SW 1271 (cell line): ENCODE measurements around the gene SPATS2.
"Not testable (repeated sequence)": the region's sequence is repeated elsewhere in the genome, so short reads cannot be mapped to it uniquely, and the experiment has no call there.

ENCODE experiments used
- DNase-seq, 2 experiments: peaks; one replicate each; lab custom pipeline; 2025; lab: John Stamatoyannopoulos, UW

The SPATS2 gene

DNA sequence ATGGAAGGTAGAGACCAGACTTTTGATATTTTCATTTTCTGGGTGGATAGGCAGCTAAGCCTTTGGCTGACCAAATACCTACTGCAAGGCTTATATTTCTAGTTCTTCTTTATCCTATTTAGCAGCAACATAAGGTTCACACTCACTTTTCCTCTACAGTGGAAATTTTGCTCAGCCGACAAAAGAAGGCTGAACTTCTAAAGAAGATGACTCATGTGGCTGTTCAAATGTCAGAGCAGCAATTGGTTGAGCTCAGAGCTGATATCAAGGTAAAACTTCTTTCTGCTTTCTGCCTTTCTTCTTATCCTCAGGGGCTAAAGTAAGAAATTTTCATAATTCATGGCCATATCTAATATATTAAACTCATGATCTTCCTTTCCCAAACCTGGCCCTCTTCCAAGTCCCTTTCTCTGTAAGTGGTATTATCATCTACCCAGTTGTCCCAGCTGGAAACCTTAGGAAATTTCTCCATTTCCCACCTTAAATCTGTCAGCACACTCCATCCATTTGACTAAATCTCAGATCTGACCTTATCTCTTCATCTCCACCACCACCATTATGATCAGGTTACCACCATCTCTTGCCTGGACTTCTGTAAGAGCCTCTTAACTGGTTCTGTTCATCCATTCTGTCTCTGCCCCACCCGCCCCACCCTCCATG lies 151.8 kb downstream of the SPATS2 start:
- DNase-seq = peak in 1 of 2 experiments; percentile 11

DNA sequence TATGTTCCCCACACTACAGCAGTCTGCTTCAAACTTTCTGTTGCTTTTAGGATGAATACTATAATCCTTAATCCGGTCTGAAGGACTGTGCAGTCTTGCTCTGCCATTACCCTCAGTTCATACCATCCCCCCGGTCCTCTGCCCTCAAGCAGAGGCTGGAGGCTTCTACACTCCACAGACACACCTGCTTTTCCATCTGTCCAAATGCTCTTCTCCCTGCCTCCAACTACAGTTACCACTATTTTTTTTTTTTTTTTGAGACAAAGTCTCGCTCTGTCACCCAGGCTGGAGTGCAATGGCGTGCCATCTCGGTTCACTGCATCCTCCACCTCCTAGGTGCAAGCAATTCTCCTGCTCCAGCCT lies 152.3 kb downstream of the SPATS2 start:
- DNase-seq = no peak

DNA sequence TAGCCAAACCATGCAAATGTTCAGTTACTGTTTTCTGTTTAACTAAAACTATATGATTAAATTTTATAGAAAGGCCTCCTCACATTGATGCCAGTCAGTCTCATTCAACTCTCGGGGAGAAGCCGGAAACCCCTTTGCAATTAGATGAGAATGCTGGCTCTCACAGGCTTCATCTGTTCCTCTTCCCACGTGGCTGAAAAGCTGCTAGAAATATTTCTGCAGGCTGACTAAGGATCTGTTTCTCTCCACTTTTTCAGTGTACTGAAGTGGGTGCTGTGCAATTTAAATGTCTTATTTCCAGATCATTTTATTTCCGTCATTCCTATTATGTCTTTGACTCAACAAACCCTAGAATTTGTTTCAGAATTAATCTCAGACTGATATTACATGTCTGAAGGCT lies 154.1 kb downstream of the SPATS2 start:
- DNase-seq = no peak

DNA sequence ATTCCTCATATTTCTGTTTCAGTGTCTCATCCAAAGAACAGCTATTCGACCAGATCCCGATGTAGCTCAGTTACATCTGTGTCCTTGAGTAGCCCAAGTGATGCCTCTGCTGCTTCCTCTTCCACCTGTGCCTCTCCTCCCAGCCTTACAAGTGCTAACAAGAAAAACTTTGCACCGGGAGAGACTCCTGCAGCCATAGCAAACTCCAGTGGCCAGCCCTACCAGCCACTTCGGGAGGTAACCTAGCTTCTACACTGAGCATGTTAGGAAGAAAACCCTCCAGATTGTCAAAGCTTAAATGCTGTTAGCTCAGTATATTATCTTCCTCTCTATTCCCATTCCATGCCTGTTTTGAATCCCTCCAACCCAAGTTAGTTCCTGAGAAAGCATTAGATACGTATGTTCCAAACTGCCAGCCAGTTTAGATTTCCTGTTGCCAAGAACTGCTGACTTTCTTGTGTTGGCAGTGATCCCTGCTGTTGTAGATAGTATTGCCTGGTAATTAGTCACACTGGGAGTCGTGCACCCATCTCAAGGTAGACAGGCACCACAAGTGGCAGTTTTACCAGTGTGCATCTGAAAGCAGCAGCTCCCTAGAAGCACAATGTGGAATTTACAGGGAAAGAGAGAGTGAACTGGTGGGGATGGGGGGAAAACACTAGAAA lies 157.5 kb downstream of the SPATS2 start:
- no peak for DNase-seq

DNA sequence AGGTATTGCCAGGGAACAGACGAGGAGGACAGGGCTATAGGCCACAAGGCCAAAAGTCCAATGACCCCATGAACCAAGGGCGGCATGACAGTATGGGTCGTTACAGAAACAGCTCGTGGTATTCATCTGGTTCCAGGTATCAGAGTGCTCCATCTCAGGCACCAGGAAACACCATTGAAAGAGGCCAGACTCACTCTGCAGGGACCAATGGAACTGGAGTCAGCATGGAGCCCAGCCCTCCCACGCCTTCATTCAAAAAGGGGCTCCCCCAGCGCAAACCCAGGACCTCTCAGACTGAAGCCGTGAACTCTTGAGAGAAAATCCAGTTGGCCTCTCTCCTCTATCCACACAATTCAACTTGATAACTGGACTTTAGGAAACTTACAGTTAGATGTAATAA lies 158.7 kb downstream of the SPATS2 start:
- DNase-seq = no peak

DNA sequence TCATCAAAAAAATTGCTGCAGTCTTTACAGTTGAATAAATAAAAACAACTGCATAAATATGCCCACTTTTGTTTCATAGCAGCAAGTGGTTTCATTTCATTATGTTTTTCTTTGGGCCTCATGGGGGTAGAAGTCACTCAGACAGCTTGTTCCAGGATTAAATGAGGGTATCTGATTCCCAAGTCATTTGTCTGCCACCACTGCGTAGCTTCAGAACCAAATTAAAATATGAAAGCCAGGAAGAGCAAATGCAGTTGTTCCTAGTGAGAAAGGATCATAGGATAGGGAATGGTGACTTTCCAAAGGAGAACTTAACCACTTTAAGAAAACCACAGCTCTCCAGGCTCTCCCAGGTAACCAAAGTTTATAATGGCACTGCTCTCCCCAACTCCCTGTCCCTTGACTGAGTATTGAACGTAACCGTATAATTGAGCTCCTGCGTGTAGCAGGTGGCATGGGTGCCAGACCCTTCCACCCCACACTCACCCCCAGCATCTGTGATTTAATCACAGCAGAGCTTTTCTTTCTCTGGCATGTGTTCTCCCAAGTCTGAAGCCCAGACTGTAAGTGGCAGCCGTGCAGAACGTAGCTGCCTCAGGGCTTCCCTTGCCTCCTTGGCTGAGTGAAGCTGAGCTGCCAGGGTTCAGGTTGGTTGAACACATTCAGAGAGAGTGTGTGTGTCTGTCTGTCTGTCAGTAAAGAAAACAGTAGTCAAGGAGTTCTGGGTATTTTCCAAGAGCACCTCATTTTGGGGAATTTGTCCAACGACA lies 160.3 kb downstream of the SPATS2 start:
- DNase-seq = no peak

DNA sequence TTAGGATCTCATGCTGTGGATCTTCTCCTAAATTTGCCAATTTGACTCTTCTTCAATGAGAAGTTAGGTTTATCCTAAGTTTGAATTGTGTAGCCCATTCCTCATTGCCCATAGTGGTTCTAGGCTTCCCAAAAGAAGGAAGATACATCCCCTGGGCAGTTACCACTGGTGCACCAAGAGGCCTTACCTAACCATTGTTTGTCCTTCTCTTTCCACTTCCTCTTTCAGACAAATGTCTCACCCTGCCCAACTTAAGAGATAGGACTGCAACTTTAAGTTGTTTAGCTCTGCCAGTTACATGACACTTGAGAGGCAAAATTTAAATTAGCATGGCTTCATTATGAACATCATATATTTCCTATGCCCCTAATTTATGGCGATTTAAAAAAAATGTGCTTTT lies 162.2 kb downstream of the SPATS2 start:
- no peak for DNase-seq

DNA sequence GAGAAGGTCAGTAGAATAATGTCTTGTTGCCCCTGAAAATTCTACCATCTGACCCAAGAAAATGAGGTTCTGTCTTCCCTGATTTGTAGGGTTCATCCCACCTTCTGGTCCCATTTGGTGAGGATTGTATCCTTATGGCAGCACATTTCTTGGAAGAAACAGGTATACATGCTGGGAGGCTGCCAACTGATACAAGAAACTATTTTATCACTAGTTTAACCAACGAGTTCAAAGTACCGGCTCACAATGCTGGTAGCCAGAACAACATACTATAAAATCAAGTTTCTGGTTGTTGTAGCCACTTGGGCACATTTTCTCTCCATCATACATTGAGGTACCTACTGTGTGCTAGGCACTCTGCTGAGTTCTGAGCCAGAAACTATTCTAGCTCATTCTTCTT lies 164.5 kb downstream of the SPATS2 start:
- no peak for DNase-seq

DNA sequence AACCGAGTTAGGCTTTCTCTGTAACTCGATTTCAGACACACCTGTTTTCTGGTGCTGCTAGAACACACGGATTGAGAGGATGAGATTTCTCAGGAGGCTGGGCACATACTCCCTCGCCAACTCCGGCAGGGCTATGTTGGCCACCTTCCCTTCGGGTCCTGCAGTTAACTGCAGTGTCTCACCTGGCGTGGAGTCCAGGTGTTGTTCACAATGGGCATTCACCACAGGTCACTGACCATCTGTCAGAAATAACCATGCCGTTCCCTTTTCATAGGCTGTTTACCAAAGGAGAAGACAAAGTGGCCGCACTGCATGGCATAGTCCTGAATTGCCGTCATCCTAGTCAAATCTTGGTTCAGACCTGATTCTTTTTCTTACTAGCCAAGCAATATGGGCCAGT lies 166.1 kb downstream of the SPATS2 start:
- no peak for DNase-seq

DNA sequence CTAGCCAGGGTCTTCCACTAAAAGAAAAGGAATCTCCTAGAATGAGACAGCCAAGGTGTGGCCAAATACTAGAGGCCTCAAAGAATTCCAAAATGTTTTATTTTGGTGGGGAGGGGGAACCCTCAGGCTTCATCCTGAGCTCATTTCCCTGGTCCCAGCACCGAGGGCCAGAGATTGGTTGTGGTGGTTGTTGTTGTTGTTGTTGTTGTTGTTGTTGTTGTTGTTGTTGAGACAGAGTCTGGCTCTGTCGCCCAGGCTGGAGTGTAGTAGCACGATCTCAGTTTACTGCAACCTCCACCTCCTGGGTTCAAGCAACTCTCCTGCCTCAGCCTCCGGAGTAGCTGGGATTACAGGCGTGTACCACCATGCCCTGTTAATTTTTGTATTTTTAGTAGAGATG lies 166.9 kb downstream of the SPATS2 start:
- DNase-seq = not testable (repeated sequence)

DNA sequence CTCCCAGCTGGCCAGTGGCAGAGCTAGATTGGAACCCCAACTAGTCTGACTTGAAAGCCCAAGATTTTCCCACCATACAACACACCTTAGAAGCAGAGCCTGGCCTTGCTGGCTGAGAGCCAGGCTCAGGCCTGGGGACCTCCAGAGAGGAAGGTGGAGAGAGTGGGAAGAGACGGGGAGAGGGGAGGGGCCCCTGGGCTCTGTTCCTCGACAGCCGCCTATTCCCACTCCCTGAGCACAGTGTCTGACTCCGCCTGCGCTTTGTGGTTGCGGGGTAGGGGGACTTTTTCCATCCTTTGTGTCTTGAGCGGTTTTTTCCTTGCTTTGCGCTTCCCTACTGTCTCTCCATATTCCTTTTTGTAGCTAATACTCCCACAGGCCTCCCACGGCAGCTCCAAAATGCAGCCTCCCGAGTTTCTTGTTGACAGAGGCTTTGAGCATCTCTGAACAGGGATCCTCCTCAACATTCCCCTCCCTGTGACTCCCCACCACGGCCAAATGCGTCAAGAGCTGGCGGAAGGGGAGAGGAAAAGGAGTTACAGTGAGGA lies 167.5 kb downstream of the SPATS2 start:
- no peak for DNase-seq

DNA sequence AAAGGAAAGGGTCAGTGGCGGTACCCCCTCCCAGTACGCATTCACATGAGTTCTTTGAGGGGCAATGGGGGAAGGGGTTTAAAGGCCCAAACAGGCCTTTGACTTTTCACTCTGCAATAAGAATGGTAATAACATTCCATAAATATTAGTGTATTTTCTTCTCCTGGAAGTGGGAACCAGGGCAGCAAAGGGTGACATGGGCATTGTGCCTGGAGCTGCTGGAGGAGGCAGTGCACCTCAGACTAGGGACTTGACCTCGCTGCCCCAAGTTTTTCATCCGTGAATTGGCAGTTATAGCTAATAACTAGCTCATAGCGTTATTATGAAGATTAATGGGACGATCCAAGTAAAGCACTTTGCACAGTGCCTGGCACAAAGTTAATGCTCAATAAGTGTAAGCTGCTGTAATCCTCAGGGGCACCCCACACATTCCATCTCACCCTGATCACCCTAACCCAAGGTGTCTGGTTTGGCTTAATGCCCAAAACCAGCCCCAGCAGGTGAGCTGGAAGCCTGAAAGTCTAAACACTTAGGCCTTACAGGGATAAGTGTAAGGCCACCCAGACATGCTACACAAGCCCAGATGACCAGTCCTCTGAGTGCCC lies 168.8 kb downstream of the SPATS2 start:
- DNase-seq = no peak

DNA sequence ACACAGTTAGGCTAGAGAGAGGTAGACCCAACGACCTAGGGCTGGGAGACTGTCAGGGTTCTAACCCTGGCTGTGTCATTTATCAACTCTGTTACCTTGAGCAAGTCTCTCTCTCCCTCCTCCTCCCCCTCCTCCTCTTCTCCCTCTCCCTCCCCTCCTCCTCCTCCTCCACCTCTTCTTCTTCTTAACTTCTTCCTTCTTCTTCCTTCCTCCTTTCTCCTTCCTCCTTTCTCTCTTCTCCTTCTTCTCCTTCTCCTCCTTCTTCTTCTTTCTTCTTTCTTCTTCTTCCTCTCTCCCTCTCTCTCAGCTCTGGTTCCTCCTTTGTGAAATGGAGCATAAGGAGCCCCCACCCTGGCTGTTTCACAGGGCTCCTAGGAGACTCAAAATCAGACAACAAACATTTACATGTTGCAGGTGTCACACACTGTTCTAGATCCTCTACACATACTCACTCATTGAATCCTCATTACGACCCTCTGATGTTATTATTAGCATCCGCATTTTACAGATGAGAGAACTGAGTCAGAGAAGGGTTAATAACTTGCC lies 169.3 kb downstream of the SPATS2 start:
- DNase-seq = no peak

DNA sequence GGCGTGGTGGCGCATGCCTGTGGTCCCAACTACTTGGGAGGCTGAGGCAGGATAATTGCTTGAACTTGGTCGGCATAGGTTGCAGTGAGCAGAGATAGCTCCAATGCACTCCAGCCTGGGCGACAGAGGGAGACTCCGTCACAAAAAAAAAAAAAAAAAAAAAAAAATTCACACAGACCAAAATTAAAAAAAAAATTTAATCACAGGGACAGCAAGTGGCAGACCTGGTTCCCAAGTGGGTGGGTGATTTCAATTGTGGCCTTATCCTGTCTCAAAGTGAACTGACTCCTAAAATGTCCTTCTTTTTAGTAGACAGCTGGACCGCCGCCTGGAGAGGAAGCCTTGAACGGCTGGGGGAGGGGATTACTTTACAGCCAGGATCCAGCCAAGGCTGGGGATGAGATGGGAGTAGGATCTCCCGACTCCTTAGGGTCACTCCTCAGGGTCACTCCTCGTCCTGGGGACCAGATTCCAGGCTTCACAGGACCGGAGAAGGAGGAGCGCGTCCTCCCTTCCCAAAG lies 170.0 kb downstream of the SPATS2 start:
- no peak for DNase-seq

DNA sequence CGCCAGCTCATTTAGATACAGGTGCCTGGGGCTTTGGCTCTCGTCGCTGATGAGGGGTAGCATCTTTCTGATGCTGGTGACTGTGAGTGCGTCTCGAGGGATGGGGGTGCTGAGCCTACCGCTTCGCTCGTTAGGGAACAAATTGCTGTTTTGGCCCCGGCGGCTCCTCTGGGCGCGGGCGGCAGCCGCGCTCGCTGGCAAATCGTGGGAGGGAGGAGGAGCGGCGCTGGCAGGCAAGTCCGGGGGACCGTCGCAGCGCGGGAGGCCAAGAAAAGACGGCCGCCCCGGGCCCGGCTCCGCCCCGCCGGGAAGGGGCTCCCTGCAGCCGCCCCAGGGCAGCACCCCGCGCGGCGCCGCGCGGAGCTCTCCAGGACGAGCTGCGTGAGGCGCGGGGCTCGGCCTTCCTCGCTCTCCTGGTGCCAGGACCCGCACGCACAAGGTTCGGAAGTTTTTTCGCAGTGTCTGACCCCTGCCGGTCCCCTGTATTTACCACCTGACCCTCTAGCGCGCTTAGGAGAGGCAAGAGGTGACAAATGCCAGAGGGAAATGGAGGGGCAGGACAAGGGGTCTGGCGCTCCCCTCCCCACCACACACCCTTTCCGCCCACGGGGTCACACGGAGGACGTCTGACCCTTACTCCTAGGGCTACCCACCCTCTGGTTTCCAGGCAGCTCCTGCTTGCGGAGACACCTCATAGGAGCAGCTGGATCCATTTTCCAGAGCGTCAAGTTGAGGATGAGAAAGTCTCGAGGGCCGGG lies 170.7 kb downstream of the SPATS2 start:
- DNase-seq = no peak

DNA sequence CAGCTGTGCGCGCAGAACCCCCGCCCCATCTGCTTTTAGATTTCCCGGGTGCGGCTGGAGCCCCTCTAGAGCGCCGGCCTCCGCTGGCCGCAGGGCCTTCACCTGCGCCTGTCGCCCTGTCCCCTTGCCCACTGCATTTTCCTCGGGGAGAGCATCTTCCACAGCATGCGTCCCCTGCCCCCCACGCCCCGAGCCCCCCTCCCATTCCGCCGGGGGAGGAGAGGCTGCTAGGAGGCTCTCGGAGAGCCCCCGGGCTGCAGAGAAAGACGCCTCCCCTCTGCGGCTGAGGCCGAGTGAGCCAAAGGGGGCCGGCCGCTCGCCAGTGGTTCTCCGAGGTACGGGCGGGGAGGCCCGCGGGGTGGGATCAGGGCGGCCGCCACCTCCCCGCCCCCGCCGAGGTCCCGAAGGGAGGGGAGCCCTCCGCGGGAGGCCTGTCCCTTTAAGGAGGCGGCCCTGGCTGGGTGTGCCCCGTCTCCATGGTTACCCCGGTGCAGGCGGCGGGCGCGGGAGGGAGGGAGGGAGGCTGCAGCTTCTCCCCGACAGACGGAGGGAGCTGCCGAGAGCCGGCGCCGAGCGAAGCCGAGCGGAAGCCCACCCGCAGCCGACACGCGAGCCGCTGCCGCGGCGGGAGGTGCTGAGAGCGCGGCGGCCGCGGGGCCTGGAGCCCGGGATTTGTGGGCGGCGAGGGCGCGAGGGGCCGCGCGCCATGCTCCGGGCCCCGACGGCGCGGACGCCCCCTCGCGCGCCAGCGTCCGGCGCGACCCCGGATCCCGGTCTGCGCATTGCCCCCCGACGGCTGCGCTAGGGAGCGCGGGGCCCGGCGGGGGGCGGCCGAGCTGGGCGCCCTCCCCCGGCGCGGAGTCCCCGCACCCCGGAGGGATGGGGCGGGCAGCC lies 171.5 kb downstream of the SPATS2 start, which contains the start of gene KCNH3:
Gene KCNH3 (plus strand): TSS at position 521 of the 894 bp plus-strand sequence. CDS start 387 bp downstream, outside the sequence.
- peak; percentile 60 to 67 for DNase-seq

DNA sequence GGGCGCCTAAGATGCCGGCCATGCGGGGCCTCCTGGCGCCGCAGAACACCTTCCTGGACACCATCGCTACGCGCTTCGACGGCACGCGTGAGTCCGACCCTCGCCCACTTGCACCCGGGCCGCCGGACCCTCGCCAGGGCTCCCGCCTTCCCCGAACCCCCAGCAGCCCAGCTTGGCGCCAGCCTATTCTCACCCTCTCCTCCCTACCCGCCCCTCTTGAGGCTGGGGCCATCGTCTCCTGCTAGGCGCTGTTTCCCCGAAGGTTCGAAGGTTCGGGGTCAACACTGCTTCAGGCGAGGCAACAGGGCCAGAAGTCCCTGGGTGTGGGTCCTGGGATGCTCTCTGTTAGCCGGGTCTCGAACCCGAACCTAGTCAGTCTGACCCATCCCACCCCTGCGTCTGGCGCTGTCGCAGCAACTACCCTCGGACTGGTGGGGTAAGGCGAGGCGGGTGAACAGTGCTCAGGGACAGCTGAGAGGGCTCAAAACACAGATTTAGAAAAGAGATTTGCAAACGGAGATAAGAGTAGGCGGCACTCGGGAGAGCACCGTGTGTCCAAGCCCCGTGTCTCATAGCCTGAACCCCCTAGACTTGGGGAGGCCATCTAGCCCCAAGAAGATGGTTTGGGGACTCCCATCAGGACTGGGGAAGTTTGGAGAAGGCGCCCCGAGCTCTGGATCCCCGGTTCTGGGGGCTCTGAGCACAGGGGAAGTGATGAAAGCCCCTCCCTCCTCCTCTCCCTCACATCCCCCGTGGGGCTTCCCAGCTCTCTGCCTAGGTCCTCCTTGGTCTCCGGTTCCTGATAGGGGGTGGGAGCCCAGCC lies 172.4 kb downstream of the SPATS2 start:
- no peak for DNase-seq

DNA sequence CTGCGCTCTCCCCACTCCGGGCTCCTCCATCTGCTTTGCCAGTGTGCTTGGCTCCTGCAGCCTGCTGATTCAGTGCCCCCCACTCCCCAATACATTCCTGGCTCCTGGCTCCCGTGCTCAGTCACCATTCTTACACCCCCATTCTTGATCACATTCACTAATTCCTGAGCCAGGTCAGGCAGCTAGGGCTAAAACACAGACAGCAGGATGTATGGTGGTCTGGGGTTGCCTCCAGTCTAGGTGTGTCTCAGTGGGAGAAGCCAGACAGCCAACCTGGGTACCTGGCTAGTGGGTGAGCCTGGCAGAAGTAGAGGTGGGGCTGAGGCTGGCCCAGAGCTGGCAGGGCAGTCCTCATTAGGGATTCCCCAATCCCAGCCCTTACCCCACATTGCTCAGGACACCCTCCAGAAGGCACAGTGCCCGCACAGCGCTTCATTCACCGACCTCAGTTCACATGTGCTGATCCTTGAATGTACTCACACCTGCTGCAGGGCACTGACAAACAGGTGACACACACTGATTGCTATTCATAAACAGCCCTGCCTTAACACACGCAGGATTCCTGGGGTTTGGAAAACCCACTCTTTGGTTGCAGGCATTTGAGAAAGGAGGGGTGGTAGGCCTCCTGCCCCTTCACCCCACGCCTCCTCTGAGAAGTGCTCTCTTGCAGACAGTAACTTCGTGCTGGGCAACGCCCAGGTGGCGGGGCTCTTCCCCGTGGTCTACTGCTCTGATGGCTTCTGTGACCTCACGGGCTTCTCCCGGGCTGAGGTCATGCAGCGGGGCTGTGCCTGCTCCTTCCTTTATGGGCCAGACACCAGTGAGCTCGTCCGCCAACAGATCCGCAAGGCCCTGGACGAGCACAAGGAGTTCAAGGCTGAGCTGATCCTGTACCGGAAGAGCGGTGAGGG lies 173.2 kb downstream of the SPATS2 start:
- no peak for DNase-seq
